ENCODE measurements around the gene ZCCHC17.

ZCCHC17 gene

GRCh38 chr1:31308036-31308435 is 11.2 kb downstream of the ZCCHC17 start:
- FAIRE-seq, result no peak

GRCh38 chr1:31310198-31310597 is 13.4 kb downstream of the ZCCHC17 start:
- no peak for FAIRE-seq

GRCh38 chr1:31315902-31316301 is 19.1 kb downstream of the ZCCHC17 start:
- FAIRE-seq, result no peak

GRCh38 chr1:31318146-31318545 is 21.3 kb downstream of the ZCCHC17 start:
- no peak for FAIRE-seq

GRCh38 chr1:31324093-31324492 is 27.3 kb downstream of the ZCCHC17 start:
- no peak for FAIRE-seq

GRCh38 chr1:31324992-31325391 is 28.2 kb downstream of the ZCCHC17 start:
- FAIRE-seq, result no peak

GRCh38 chr1:31326461-31326860 is 29.6 kb downstream of the ZCCHC17 start:
- no peak for FAIRE-seq

GRCh38 chr1:31327381-31327780 is 30.5 kb downstream of the ZCCHC17 start:
- FAIRE-seq, result no peak

GRCh38 chr1:31335007-31335406 is 38.2 kb downstream of the ZCCHC17 start:
- no peak for FAIRE-seq

- no peak for FAIRE-seq
Measured at GRCh38 chr1:31336687-31337467, 40.0 kb downstream of the ZCCHC17 start.

GRCh38 chr1:31344503-31344902 is 47.7 kb downstream of the ZCCHC17 start:
- no peak for FAIRE-seq

- FAIRE-seq, result no peak
Measured at GRCh38 chr1:31345635-31346034, 48.8 kb downstream of the ZCCHC17 start.

GRCh38 chr1:31346785-31347184 is 50.0 kb downstream of the ZCCHC17 start:
- no peak for FAIRE-seq

GRCh38 chr1:31348449-31348848 is 51.6 kb downstream of the ZCCHC17 start:
- no peak for FAIRE-seq

GRCh38 chr1:31354283-31354682 is 57.5 kb downstream of the ZCCHC17 start:
- no peak for FAIRE-seq

- no peak for FAIRE-seq
Measured at GRCh38 chr1:31356427-31356826, 59.6 kb downstream of the ZCCHC17 start.

- FAIRE-seq, result no peak
Measured at GRCh38 chr1:31361607-31362006, 64.8 kb downstream of the ZCCHC17 start.

GRCh38 chr1:31362032-31362431 is 65.2 kb downstream of the ZCCHC17 start:
- FAIRE-seq, result no peak

- no peak for FAIRE-seq
Measured at GRCh38 chr1:31364561-31365250, 67.9 kb downstream of the ZCCHC17 start.

GRCh38 chr1:31366796-31367195 is 70.0 kb downstream of the ZCCHC17 start:
- no peak for FAIRE-seq

- FAIRE-seq, result no peak
Measured at GRCh38 chr1:31368611-31369107, 71.8 kb downstream of the ZCCHC17 start.

- no peak for FAIRE-seq
Measured at GRCh38 chr1:31370021-31370420, 73.2 kb downstream of the ZCCHC17 start.

- no peak for FAIRE-seq
Measured at GRCh38 chr1:31370565-31370964, 73.7 kb downstream of the ZCCHC17 start.

Measured in colon (tissue), 2 donors.